Right lobe of liver (tissue), 6 donors: Measurements from ENCODE around the gene ASH1L. TPM values are rescaled to one million over a fixed set of nuclear protein-coding genes. Genes with fewer than 3 reads are reported as not detected.
A peak's percentile ranks its signal among the peaks of the same experiment; 100 is the strongest.

Experiments used
- ATAC-seq, 4 donors: fragments of 200-7000 bp; cut with Tn5 transposase; one replicate each; pipeline ENCODE4 v1.9.1; 2020; ENCODE audit warnings: mild to moderate bottlenecking in 4 of 4, moderate library complexity in 4 of 4
- DNase-seq, 3 donors: peaks; one replicate each; pipeline ENCODE4 v3.0.0-alpha.2; 2020
- H3K27ac ChIP-seq, 3 donors: fragments of 200-600 bp; one replicate each; pipeline ENCODE4 v1.8.0; 2022
- H3K27me3 ChIP-seq, 2 donors: fragments of 200-600 bp; one replicate each; pipeline ENCODE4 v1.8.0; 2022
- H3K36me3 ChIP-seq, 4 donors: fragments of 200-600 bp; sonication (generic) in 1 of 4; one replicate each; pipeline versions ENCODE4 v1.5.1 to v1.8.0; 2017 to 2022; ENCODE audit warnings: control low read depth in 1 of 4
- H3K4me1 ChIP-seq, 4 donors: fragments of 200-600 bp; sonication (generic) in 1 of 4; one replicate each; pipeline versions ENCODE4 v1.5.1 to v1.8.0; 2017 to 2022; ENCODE audit warnings: control low read depth in 1 of 4
- H3K4me3 ChIP-seq, 3 donors: fragments of 200-600 bp; one replicate each; pipeline ENCODE4 v1.8.0; 2022
- H3K9me3 ChIP-seq, 4 donors: fragments of 200-600 bp; sonication (generic) in 1 of 4; one replicate each; pipeline versions ENCODE4 v1.5.1 to v1.8.0; 2017 to 2022; ENCODE audit warnings: control low read depth in 1 of 4
- POLR2A ChIP-seq: fragments of 450-650 bp; IDR thresholded peaks from one replicate; pipeline ENCODE4 v1.6.1; 2017; ENCODE audit warnings: antibody characterized with exemption, mild to moderate bottlenecking
- WGBS: methylation state at CpG from one replicate; pipeline ENCODE4 v1.1.6; 2018; ENCODE audit warnings: low coverage, low lambda C conversion rate; ENCODE audit not compliant: insufficient coverage; ENCODE audit errors: missing lambda C conversion rate; 5-methylcytosine and 5-hydroxymethylcytosine counted together
- intact Hi-C, 2 donors: fragments of 100-400 bp; cut with DNase I; formaldehyde crosslinking; loops; one replicate each; pipeline versions ENCODE4 v1.11.2 to v1.14.1; 2022
- total RNA-seq, 6 experiments: library from RNA; depleted of rRNA in 2 of 6; stranded (reverse); fragments of >200 nt in 2 of 6; fragmentation: NEBNext Ultra II Directional in 3 of 6; extraction: Animal tissue kit (Norgen Biotek cat#: 25700) in 3 of 6; gene quantifications; one replicate each; pipeline versions ENCODE4 v1.1.0 to v1.2.4, GENCODE V29; 2016 to 2023
- TF ChIP-seq, protein P1 (sequence below), 4 donors: fragments of 200-600 bp in 3 of 4; fragments of 450-650 bp in 1 of 4; IDR thresholded peaks; one replicate each; pipeline versions ENCODE4 v1.5.1 to v1.8.0; 2016 to 2022; ENCODE audit warnings: antibody characterized with exemption in 4 of 4, mild to moderate bottlenecking in 2 of 4
- donor health status: DM: no; HTN: yes; CAD: no.
- donor health status: DM: no; HTN: no; CAD: no.
- donor health status: DM: no; HTN: no; CAD: no.
- donor health status: DM: no; HTN: yes; CAD: no.
- donor health status: DM: no; HTN: yes; CAD: no.

Gene ASH1L
- total RNA-seq, 6 experiments from 2014 or later = 13.9 to 24.3 (median 17.6) TPM

DNA sequence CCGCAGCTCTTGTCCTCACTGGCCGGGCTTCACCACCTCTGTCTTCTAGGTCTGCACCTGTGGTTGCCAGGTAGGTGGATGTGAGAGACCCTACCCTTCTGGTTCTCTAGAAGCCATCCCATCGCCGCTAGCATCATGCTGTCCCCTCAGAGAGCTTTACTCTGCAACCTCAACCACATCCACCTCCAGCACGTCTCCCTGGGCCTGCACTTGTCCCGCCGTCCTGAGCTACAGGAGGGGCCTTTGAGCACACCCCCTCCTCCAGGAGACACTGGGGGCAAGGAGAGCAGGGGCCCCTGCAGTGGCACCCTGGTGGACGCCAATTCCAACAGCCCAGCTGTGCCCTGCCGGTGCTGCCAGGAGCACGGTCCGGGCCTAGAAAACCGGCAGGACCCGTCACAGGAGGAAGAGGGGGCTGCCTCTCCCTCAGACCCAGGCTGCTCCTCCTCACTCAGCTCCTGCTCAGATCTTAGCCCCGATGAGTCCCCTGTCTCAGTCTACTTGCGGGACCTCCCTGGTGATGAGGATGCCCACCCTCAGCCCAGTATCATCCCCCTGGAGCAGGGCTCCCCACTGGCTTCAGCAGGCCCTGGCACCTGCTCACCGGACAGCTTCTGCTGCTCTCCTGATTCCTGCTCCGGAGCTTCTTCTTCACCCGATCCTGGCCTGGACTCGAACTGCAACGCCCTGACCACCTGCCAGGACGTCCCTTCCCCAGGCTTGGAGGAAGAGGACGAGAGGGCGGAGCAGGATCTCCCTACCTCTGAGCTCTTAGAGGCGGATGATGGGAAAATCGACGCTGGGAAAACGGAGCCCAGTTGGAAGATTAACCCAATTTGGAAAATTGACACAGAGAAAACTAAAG lies 240.7 kb downstream of the ASH1L start:
- Histone ChIP-seq H3K27ac (peak overlapping the region in 2 of 3 donors; percentile 84 to 94), H3K9me3 (no peaks in the 10 kb centered on the region), H3K4me1 (peaks cover 0 to 16% (median 1%) of the 10 kb centered on the region in 4 donors), H3K27me3 (no peaks in the 10 kb centered on the region), H3K4me3 (peak overlapping the region in 2 of 3 donors; percentile 73 to 93), H3K36me3 (peaks cover 0 to 21% (median 0%) of the 10 kb centered on the region in 4 donors)
- DNase-seq (no peak), ATAC-seq (no peak)
- 42% methylated on average over 17 of the region's 27 CpGs for WGBS
- TF ChIP-seq, protein P1, sequence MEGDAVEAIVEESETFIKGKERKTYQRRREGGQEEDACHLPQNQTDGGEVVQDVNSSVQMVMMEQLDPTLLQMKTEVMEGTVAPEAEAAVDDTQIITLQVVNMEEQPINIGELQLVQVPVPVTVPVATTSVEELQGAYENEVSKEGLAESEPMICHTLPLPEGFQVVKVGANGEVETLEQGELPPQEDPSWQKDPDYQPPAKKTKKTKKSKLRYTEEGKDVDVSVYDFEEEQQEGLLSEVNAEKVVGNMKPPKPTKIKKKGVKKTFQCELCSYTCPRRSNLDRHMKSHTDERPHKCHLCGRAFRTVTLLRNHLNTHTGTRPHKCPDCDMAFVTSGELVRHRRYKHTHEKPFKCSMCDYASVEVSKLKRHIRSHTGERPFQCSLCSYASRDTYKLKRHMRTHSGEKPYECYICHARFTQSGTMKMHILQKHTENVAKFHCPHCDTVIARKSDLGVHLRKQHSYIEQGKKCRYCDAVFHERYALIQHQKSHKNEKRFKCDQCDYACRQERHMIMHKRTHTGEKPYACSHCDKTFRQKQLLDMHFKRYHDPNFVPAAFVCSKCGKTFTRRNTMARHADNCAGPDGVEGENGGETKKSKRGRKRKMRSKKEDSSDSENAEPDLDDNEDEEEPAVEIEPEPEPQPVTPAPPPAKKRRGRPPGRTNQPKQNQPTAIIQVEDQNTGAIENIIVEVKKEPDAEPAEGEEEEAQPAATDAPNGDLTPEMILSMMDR (IDR thresholded peaks at IDR 0.05) = no peak
- no peak for TF ChIP-seq POLR2A
- intact Hi-C loops = loop anchor here (5.0 kb wide), 1 partner anchor 45 kb away; the partner anchor contains the start of gene HCN3 (in 2 of the 2)

- intact Hi-C loops = loop anchor here (5.0 kb wide), 1 partner anchor 44 kb away; the partner anchor contains the start of gene HCN3 (in 2 of the 2)
- DNase-seq = peak; percentile 66 to 75 (median 67)
Measured at GRCh38 chr1:155320661-155321617, 241.7 kb downstream of the ASH1L start, which contains the start of gene RUSC1. Gene RUSC1, plus strand, starts transcription at chr1:155320894. Its CDS starts 880 bp downstream, at chr1:155321774.

DNA sequence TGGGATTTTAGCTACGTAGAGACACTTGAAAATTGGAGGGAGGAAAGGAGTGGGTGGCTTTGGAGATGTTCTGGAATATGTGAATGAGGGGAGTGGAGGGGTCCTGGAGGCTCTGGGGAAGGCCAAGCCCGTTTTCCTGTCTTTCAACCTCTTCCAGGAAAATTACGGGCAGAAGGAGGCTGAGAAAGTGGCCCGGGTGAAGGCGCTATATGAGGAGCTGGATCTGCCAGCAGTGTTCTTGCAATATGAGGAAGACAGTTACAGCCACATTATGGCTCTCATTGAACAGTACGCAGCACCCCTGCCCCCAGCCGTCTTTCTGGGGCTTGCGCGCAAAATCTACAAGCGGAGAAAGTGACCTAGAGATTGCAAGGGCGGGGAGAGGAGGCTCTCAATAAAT lies 242.4 kb downstream of the ASH1L start:
- peak overlapping the region in 1 of 3 donors; percentile 29 for H3K27ac ChIP-seq
- peak overlapping the region in 1 of 3 donors; percentile 39 for H3K4me3 ChIP-seq
- 58% methylated on average over 9 of the region's 11 CpGs for WGBS
- intact Hi-C loops = loop anchor here (5.0 kb wide), 1 partner anchor 43 kb away; the partner anchor contains the start of gene HCN3 (in 2 of the 2)
- TF ChIP-seq, protein P1 (IDR thresholded peaks at IDR 0.05) = no peak
- TF ChIP-seq POLR2A = no peak
- ATAC-seq = no peak
- H3K27me3 ChIP-seq = no peaks in the 10 kb centered on the region
- H3K4me1 ChIP-seq = peaks cover 0 to 17% (median 1%) of the 10 kb centered on the region in 4 donors
- no peak for DNase-seq
- peaks cover 0 to 21% (median 0%) of the 10 kb centered on the region in 4 donors for H3K36me3 ChIP-seq
- H3K9me3 ChIP-seq = no peaks in the 10 kb centered on the region

More at GRCh38 chr1:155320661-155321617, 241.7 kb downstream of the ASH1L start, which contains the start of gene RUSC1:
- Histone ChIP-seq H3K9me3 (no peaks in the 10 kb centered on the region), H3K36me3 (peaks cover 0 to 21% (median 0%) of the 10 kb centered on the region in 4 donors), H3K4me3 (peak within 1 kb of the TSS; percentile 25 to 39 (median 36)), H3K4me1 (peaks cover 0 to 19% (median 1%) of the 10 kb centered on the region in 4 donors), H3K27me3 (no peaks in the 10 kb centered on the region), H3K27ac (peak within 1 kb of the TSS in 1 of 3 donors; percentile 29)
- ATAC-seq = no peak
- no peak for TF ChIP-seq POLR2A
- TF ChIP-seq, protein P1 (IDR thresholded peaks at IDR 0.05) = no peak
- WGBS = 27% methylated on average over 25 of the region's 51 CpGs

- intact Hi-C loops = no loop called here
- peaks cover 0 to 21% (median 0%) of the 10 kb centered on the region in 4 donors for H3K36me3 ChIP-seq
- H3K9me3 ChIP-seq = no peaks in the 10 kb centered on the region
- H3K4me1 ChIP-seq = peaks cover 0 to 13% (median 1%) of the 10 kb centered on the region in 4 donors
- ATAC-seq (no peak), DNase-seq (no peak)
- no peak overlapping the region for H3K4me3 ChIP-seq
- 0% methylated on average over 1 of the region's 5 CpGs for WGBS
- TF ChIP-seq, protein P1 (IDR thresholded peaks at IDR 0.05) = no peak
- no peak for TF ChIP-seq POLR2A
- H3K27ac ChIP-seq = no peak overlapping the region
- H3K27me3 ChIP-seq = no peaks in the 10 kb centered on the region
Measured at GRCh38 chr1:155319536-155319935, 243.1 kb downstream of the ASH1L start.
